ENCODE results near the gene MICALL2. TPM values are rescaled to one million over a fixed set of nuclear protein-coding genes. Genes with fewer than 3 reads are reported as not detected.

The MICALL2 gene
- total RNA-seq, 2 donors from 2014 or later = 62.8 to 117 TPM

GRCh38 chr7:1485156-1485555 lies 25.9 kb upstream of the MICALL2 start:
- intact Hi-C loops (cut with DNase I) = no loop called here
- H3K4me1 ChIP-seq = no peaks in the 10 kb centered on the region
- peaks cover 13% of the 10 kb centered on the region for H3K36me3 ChIP-seq
- H3K27ac ChIP-seq = no peak overlapping the region
- no peak for TF ChIP-seq CTCF (IDR thresholded peaks at IDR 0.05)
- no peak for DNase-seq
- H3K9ac ChIP-seq (ENCODE audit: low read depth in 2 of 2, low read length in 2 of 2) = no peak overlapping the region
- no peak overlapping the region for H3K4me3 ChIP-seq
- H3K27me3 ChIP-seq = no peaks in the 10 kb centered on the region
- no peaks in the 10 kb centered on the region for H3K9me3 ChIP-seq

- peaks cover 8% of the 10 kb centered on the region for H3K36me3 ChIP-seq
These were observed 25.3 kb upstream of the MICALL2 start for GRCh38 chr7:1484569-1484968.

GRCh38 chr7:1483536-1484505 lies 24.6 kb upstream of the MICALL2 start:
- no peak overlapping the region for H3K27ac ChIP-seq
- intact Hi-C loops (cut with DNase I) = no loop called here
- TF ChIP-seq CTCF (IDR thresholded peaks at IDR 0.05) = no peak
- no peak overlapping the region for H3K4me3 ChIP-seq
- DNase-seq = no peak
- H3K9me3 ChIP-seq = no peaks in the 10 kb centered on the region
- H3K36me3 ChIP-seq = peaks cover 3% of the 10 kb centered on the region
- no peak overlapping the region for H3K9ac ChIP-seq (ENCODE audit: low read depth in 2 of 2, low read length in 2 of 2)
- H3K27me3 ChIP-seq = no peaks in the 10 kb centered on the region
- H3K4me1 ChIP-seq = no peaks in the 10 kb centered on the region

More at GRCh38 chr7:1484569-1484968, 25.3 kb upstream of the MICALL2 start:
- intact Hi-C loops (cut with DNase I) = no loop called here
- H3K4me3 ChIP-seq = no peak overlapping the region
- H3K4me1 ChIP-seq = no peaks in the 10 kb centered on the region
- no peak for DNase-seq
- H3K27ac ChIP-seq = no peak overlapping the region
- no peak for TF ChIP-seq CTCF (IDR thresholded peaks at IDR 0.05)
- H3K27me3 ChIP-seq = no peaks in the 10 kb centered on the region
- H3K9me3 ChIP-seq = no peaks in the 10 kb centered on the region
- no peak overlapping the region for H3K9ac ChIP-seq (ENCODE audit: low read depth in 2 of 2, low read length in 2 of 2)

- Histone ChIP-seq H3K9ac (ENCODE audit: low read depth in 2 of 2, low read length in 2 of 2) (no peak overlapping the region), H3K9me3 (no peaks in the 10 kb centered on the region), H3K4me1 (no peaks in the 10 kb centered on the region), H3K36me3 (no peaks in the 10 kb centered on the region), H3K4me3 (no peak overlapping the region), H3K27ac (no peak overlapping the region), H3K27me3 (no peaks in the 10 kb centered on the region)
- DNase-seq = no peak
- intact Hi-C loops (cut with DNase I) = no loop called here
- TF ChIP-seq CTCF (IDR thresholded peaks at IDR 0.05) = no peak
These were observed 23.8 kb upstream of the MICALL2 start for GRCh38 chr7:1483079-1483478.

- intact Hi-C loops (cut with DNase I) = no loop called here
- no peaks in the 10 kb centered on the region for H3K36me3 ChIP-seq
- no peaks in the 10 kb centered on the region for H3K4me1 ChIP-seq
- H3K27ac ChIP-seq = no peak overlapping the region
- H3K27me3 ChIP-seq = no peaks in the 10 kb centered on the region
- H3K9me3 ChIP-seq = no peaks in the 10 kb centered on the region
- H3K9ac ChIP-seq (ENCODE audit: low read depth in 2 of 2, low read length in 2 of 2) = no peak overlapping the region
- TF ChIP-seq CTCF (IDR thresholded peaks at IDR 0.05) = no peak
- DNase-seq = no peak
- H3K4me3 ChIP-seq = no peak overlapping the region
These were observed 22.0 kb upstream of the MICALL2 start for GRCh38 chr7:1481300-1481699.

All from colonic mucosa (tissue), 4 donors.